ENCODE measurements around the gene NAALADL2.

The NAALADL2 gene

DNA sequence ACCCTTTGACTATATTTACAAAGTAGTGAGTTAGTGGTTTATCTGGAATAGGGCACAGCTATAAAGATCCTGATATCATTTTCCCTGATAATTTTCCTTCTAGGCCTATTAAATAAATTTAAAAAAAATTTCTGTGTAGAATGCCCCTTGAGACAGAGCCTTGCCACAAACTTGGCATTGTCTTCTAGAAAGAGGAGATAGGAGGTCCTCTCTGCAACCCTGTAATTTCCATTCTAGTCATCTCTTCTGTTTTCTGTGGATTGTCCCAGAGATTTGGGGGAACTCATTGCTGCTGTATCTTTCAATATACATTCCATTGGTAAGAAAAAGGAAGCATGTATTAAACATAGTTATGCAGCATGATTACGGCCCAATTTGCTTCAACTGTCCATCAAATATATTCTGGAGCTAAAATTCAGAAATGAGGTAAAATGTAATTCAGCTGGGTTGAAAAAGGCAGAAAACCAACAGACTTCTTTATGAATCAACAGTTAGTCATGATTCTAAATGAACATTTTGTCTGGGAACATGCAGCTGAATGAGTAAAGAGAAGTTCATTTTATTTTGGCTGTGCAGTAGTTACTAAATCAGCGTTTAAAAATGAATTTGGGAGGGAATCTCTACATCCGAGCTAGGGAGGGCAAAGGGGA lies 401.1 kb downstream of the NAALADL2 start:
- TF ChIP-seq, protein P1, sequence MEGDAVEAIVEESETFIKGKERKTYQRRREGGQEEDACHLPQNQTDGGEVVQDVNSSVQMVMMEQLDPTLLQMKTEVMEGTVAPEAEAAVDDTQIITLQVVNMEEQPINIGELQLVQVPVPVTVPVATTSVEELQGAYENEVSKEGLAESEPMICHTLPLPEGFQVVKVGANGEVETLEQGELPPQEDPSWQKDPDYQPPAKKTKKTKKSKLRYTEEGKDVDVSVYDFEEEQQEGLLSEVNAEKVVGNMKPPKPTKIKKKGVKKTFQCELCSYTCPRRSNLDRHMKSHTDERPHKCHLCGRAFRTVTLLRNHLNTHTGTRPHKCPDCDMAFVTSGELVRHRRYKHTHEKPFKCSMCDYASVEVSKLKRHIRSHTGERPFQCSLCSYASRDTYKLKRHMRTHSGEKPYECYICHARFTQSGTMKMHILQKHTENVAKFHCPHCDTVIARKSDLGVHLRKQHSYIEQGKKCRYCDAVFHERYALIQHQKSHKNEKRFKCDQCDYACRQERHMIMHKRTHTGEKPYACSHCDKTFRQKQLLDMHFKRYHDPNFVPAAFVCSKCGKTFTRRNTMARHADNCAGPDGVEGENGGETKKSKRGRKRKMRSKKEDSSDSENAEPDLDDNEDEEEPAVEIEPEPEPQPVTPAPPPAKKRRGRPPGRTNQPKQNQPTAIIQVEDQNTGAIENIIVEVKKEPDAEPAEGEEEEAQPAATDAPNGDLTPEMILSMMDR (IDR thresholded peaks at IDR 0.05; ENCODE audit: low read depth, low read length, missing control alignments): no peak

DNA sequence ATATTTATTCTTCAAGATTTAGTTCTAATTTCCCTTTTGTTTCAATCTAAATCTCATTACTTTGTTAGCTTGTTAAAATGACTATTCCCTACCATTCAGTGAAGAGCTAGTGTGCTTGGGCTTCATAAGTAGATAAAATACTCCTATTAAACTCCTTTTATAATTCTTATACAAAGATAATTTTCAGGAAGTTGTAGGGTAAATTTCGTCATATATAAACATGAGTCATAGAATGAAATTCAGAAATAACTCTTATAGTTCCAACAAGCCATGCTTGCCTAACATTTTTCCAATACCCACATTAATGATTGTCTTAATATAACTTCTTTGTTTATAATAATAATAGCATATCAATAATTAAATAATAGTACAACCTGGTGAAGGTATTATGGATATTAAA lies 407.3 kb downstream of the NAALADL2 start:
- TF ChIP-seq, protein P1 (IDR thresholded peaks at IDR 0.05; ENCODE audit: low read depth, low read length, missing control alignments): no peak
- Histone ChIP-seq H3K4me3 (ENCODE audit: low read depth, low read length) (no peak overlapping the region), H3K27ac (peak overlapping the region; percentile 87), H3K36me3 (replicated peaks) (no peaks in the 10 kb centered on the region), H3K27me3 (replicated peaks) (no peaks in the 10 kb centered on the region)
- DNase-seq: no peak
- in situ Hi-C loops (cut with HindIII; ENCODE audit: low pct_ligation_motif_present, low sequenced_read_pairs): no loop called here

More for the DNA sequence above, 401.1 kb downstream of the NAALADL2 start:
- peak overlapping the region; percentile 74 for H3K27ac ChIP-seq
- in situ Hi-C loops (cut with HindIII; ENCODE audit: low pct_ligation_motif_present, low sequenced_read_pairs): no loop called here
- H3K4me3 ChIP-seq (ENCODE audit: low read depth, low read length): no peak overlapping the region
- H3K36me3 ChIP-seq (replicated peaks): no peaks in the 10 kb centered on the region
- DNase-seq: peak; percentile 55
- no peaks in the 10 kb centered on the region for H3K27me3 ChIP-seq (replicated peaks)

DNA sequence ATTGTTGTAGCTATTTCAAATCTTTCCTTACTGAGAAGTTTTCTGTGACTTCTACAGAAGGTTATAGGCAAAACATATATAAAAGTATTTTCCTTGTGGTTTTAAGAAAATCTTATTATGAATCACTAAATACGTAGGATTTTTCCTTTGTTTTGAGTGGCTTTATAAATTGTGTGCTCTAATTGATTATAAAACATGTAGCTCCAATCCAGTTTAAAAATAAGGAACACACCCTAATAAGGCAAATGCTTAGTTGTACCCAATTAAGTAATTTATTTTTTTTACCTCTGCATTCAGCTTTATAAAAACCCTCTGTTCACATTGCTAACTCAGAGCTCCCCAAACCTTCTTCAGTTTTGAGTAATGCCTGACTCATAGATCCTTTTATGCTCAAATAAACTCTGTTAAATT lies 408.0 kb downstream of the NAALADL2 start:
- in situ Hi-C loops (cut with HindIII; ENCODE audit: low pct_ligation_motif_present, low sequenced_read_pairs): no loop called here
- Histone ChIP-seq H3K36me3 (replicated peaks) (no peaks in the 10 kb centered on the region), H3K27me3 (replicated peaks) (no peaks in the 10 kb centered on the region), H3K4me3 (ENCODE audit: low read depth, low read length) (no peak overlapping the region), H3K27ac (peak overlapping the region; percentile 87)
- TF ChIP-seq, protein P1 (IDR thresholded peaks at IDR 0.05; ENCODE audit: low read depth, low read length, missing control alignments): no peak
- DNase-seq: peak; percentile 12

DNA sequence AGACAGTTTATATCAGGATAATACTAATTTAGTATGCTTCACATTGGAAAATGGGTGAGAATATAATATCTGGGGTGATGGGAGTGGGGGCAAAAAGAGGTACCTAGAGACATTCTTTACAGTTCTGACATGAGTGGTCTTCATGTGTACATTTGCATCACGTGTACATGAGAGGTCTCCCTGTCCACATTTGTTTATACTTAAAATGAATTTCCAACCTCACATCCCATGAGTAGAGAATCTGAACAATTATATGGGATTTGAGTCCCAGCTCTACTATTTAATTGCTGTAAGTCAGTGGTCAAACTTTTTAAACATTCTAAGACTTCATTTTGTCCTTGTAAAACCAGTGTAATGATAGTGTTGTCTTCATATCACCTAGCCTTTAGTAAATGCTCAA lies 408.4 kb downstream of the NAALADL2 start:
- H3K27ac ChIP-seq: peak overlapping the region; percentile 87
- H3K27me3 ChIP-seq (replicated peaks): no peaks in the 10 kb centered on the region
- in situ Hi-C loops (cut with HindIII; ENCODE audit: low pct_ligation_motif_present, low sequenced_read_pairs): no loop called here
- TF ChIP-seq, protein P1 (IDR thresholded peaks at IDR 0.05; ENCODE audit: low read depth, low read length, missing control alignments): no peak
- H3K4me3 ChIP-seq (ENCODE audit: low read depth, low read length): no peak overlapping the region
- DNase-seq: no peak
- H3K36me3 ChIP-seq (replicated peaks): no peaks in the 10 kb centered on the region

DNA sequence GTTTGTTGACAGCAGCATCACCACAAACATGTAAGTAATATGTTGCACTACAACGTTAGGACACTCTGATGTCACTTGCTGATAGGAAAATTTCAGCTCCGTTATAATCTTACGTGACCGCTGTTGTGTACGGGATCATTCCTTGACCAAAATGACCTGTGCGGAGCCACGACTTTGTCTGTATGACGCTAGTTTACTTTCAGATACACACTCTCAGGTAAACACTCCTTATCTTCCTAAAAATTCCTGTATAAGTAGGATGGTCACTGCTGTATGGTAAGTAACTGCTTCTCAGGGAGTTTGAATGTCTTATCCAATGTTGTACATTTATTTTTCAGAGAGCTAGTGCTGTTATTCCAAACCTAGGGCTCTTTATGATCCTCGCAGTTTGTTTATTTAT lies 410.3 kb downstream of the NAALADL2 start:
- no peaks in the 10 kb centered on the region for H3K36me3 ChIP-seq (replicated peaks)
- no peak for DNase-seq
- in situ Hi-C loops (cut with HindIII; ENCODE audit: low pct_ligation_motif_present, low sequenced_read_pairs): no loop called here
- H3K27me3 ChIP-seq (replicated peaks): no peaks in the 10 kb centered on the region
- TF ChIP-seq, protein P1 (IDR thresholded peaks at IDR 0.05; ENCODE audit: low read depth, low read length, missing control alignments): no peak
- no peak overlapping the region for H3K4me3 ChIP-seq (ENCODE audit: low read depth, low read length)
- H3K27ac ChIP-seq: no peak overlapping the region
